ENCODE results near the gene TMEM175. TPM values are rescaled to one million over a fixed set of nuclear protein-coding genes. Genes with fewer than 3 reads are reported as not detected.

Gene TMEM175
- total and polyA plus RNA-seq, 2 of the 8 experiments (the other 6 are each of a cell fraction or from before 2014, with no cell fraction given), result 4.9 to 20.7 TPM

- no peak overlapping the region for H2BK5ac ChIP-seq (ENCODE audit: low read depth, low read length)
- no peak overlapping the region for H3K9ac ChIP-seq (replicated peaks in 1 of 4; ENCODE audit: extremely low read depth in 1 of 4, low read depth in 3 of 4, low read length in 3 of 4)
- peak overlapping the region; percentile 88; the same call in 1 of the 2 replicates for H2BK15ac ChIP-seq (ENCODE audit: low read length)
- H3K14ac ChIP-seq (ENCODE audit: insufficient read length), result no peak overlapping the region
- no peaks in the 10 kb centered on the region for H3K9me3 ChIP-seq (ENCODE audit: insufficient read depth in 2 of 2, low read depth in 1 of 2, low read length in 1 of 2)
- peaks cover 2 to 18% of the 10 kb centered on the region in 2 experiments for H4K20me1 ChIP-seq (replicated peaks in 1 of 2; ENCODE audit: control insufficient read depth in 1 of 2, insufficient read depth in 2 of 2, low read length in 2 of 2)
- peak overlapping the region; percentile 48 for H3K18ac ChIP-seq (ENCODE audit: extremely low read depth, low read length)
- 10% methylated on average over 44 of the region's 54 CpGs; no CpG with 5 or more reads in 1 of the 2 experiments for WGBS, 2 experiments (ENCODE audit: extremely low coverage in 1 of 2, insufficient coverage in 1 of 2, insufficient read length in 1 of 2, insufficient replicate concordance in 2 of 2, low coverage in 1 of 2, low lambda C conversion rate in 2 of 2, missing lambda C conversion rate in 1 of 2)
- no peak overlapping the region for H2AK5ac ChIP-seq (ENCODE audit: low read depth, low read length)
- no peak overlapping the region for H2BK120ac ChIP-seq (replicated peaks; ENCODE audit: low read depth, low read length)
- H3K27ac ChIP-seq (ENCODE audit: low read depth, low read length), result no peak overlapping the region
- no peaks in the 10 kb centered on the region for H3K79me2 ChIP-seq (ENCODE audit: control insufficient read depth in 1 of 2, insufficient read depth in 2 of 2, low read length in 2 of 2)
- FAIRE-seq, result no peak
- peak overlapping the region; percentile 9 to 60 (median 32) for H3K4me3 ChIP-seq (ENCODE audit: extremely low read depth in 1 of 4, insufficient read depth in 2 of 4, low read depth in 3 of 4, low read length in 4 of 4)
- CTCF ChIA-PET (ENCODE audit: partially characterized antibody), result interaction anchor here (0.9 to 1.9 kb wide), 2 partner anchors 15 to 746 kb away, joined by 3 to 5 read pairs; partner anchors contain the start of gene IDUA
- no peak overlapping the region for H4K91ac ChIP-seq (replicated peaks; ENCODE audit: insufficient read length, low read length)
- H4K5ac ChIP-seq (ENCODE audit: insufficient read length, low read depth, low read length), result no peak overlapping the region
- no peak overlapping the region for H3K23ac ChIP-seq (ENCODE audit: insufficient read length)
- peaks cover 54 to 89% (median 85%) of the 10 kb centered on the region in 4 experiments for H3K27me3 ChIP-seq (replicated peaks in 1 of 4; ENCODE audit: control insufficient read depth in 3 of 4, extremely low read depth in 1 of 4, insufficient read depth in 3 of 4, low read length in 3 of 4)
- POLR2A ChIA-PET (ENCODE audit: partially characterized antibody), result interaction anchor here (1.3 kb wide), 1 partner anchor 31 kb away, joined by 3 read pairs; no protein-coding TSS in a partner anchor
- H3K23me2 ChIP-seq (ENCODE audit: low read depth, low read length), result peaks cover 12% of the 10 kb centered on the region; the same call in 1 of the 2 replicates
- peaks cover 0 to 4% (median 4%) of the 10 kb centered on the region in 4 experiments; a peak in 5 of 7 replicates for H3K4me1 ChIP-seq (replicated peaks in 1 of 4; ENCODE audit: control insufficient read depth in 3 of 4, insufficient read depth in 4 of 4, low read length in 3 of 4)
- H3K4ac ChIP-seq (replicated peaks; ENCODE audit: insufficient read length, low read depth, low read length), result no peak overlapping the region
- peak overlapping the region; percentile 61 to 76 for H3K4me2 ChIP-seq (ENCODE audit: insufficient read depth in 1 of 2, low read depth in 2 of 2, low read length in 2 of 2)
- no peak overlapping the region for H4K8ac ChIP-seq (ENCODE audit: extremely low read depth, insufficient read depth, low read length)
- no peak for DNase-seq (ENCODE audit: low read depth in 1 of 2, low spot score in 2 of 2)
- H2BK20ac ChIP-seq (ENCODE audit: low read length), result no peak overlapping the region
- H3K56ac ChIP-seq (replicated peaks; ENCODE audit: insufficient read length, low read depth, low read length), result no peak overlapping the region
- H3K79me1 ChIP-seq (ENCODE audit: low read depth, low read length), result no peaks in the 10 kb centered on the region
- no peaks in the 10 kb centered on the region for H3K36me3 ChIP-seq (ENCODE audit: control insufficient read depth in 2 of 4, insufficient read depth in 4 of 4, low read length in 3 of 4)
- H2AFZ ChIP-seq (ENCODE audit: low read length), result no peak overlapping the region; the same call in 1 of the 2 replicates
- no peak overlapping the region for H2BK12ac ChIP-seq (ENCODE audit: low read depth, low read length)
- TF ChIP-seq SP1 (IDR thresholded peaks at IDR 0.05; ENCODE audit: low read depth, low read length) (no peak), YY1 (IDR thresholded peaks at IDR 0.05; ENCODE audit: low read depth, low read length) (no peak), EZH2 (IDR thresholded peaks at IDR 0.05; ENCODE audit: low read depth, low read length, severe bottlenecking) (peak; percentile 91), JUND (IDR thresholded peaks at IDR 0.05; ENCODE audit: low read length) (no peak), CTBP2 (IDR thresholded peaks at IDR 0.05; ENCODE audit: borderline replicate concordance, insufficient read depth, insufficient read length, low read length) (peak; percentile 19), PHF8 (conservative IDR thresholded peaks at IDR 0.05; ENCODE audit: low read depth, low read length) (no peak), HDAC2 (IDR thresholded peaks at IDR 0.05; ENCODE audit: borderline replicate concordance in 1 of 2, low read depth in 2 of 2, low read length in 2 of 2) (0 out of 4 replicates have a peak, but pooled peaks of 1 of the 2 experiments have one; percentile 21), KDM4A (IDR thresholded peaks at IDR 0.05; ENCODE audit: low read depth, low read length, severe bottlenecking) (peak; percentile 68), SUZ12 (IDR thresholded peaks at IDR 0.05; ENCODE audit: low read length) (peak; percentile 91), E2F6 (IDR thresholded peaks at IDR 0.05) (peak; percentile 91), MAX (IDR thresholded peaks at IDR 0.05) (peak; percentile 97)
These were observed 69.9 kb downstream of the TMEM175 start for GRCh38 chr4:1002131-1002630.
